ENCODE results near the gene TMEM138. TPM values are rescaled to one million over a fixed set of nuclear protein-coding genes. Genes with fewer than 3 reads are reported as not detected.

TMEM138 gene
- total and polyA plus RNA-seq, 12 donors: 14.4 to 35.3 (median 17.8) TPM

- intact Hi-C loops (cut with DNase I): no loop called here
- no peak for ATAC-seq
- H3K36me3 ChIP-seq: peaks cover 0 to 67% (median 7%) of the 10 kb centered on the region in 9 donors
- H3K9me3 ChIP-seq: no peaks in the 10 kb centered on the region
- H3K27me3 ChIP-seq: no peaks in the 10 kb centered on the region
- no peak overlapping the region for H3K27ac ChIP-seq
- TF ChIP-seq CTCF (IDR thresholded peaks at IDR 0.05): no peak
- DNase-seq: no peak
- H3K4me1 ChIP-seq: peaks cover 0 to 18% (median 0%) of the 10 kb centered on the region in 9 donors
- no peak overlapping the region for H3K4me3 ChIP-seq
- 85 to 88% methylated on average over 2 of the region's 2 CpGs for WGBS, 2 donors
Measured at GRCh38 chr11:61354208-61354607, 8.0 kb upstream of the TMEM138 start.

GRCh38 chr11:61356706-61357105 lies 5.5 kb upstream of the TMEM138 start:
- ATAC-seq: no peak
- intact Hi-C loops (cut with DNase I): no loop called here
- Histone ChIP-seq H3K27me3 (no peaks in the 10 kb centered on the region), H3K27ac (no peak overlapping the region), H3K4me1 (peaks cover 0 to 39% (median 20%) of the 10 kb centered on the region in 9 donors), H3K36me3 (peaks cover 0 to 43% (median 7%) of the 10 kb centered on the region in 9 donors), H3K9me3 (no peaks in the 10 kb centered on the region), H3K4me3 (no peak overlapping the region)
- TF ChIP-seq CTCF (IDR thresholded peaks at IDR 0.05): no peak
- no peak for DNase-seq
- WGBS, 2 donors: 95 to 98% methylated on average over 4 of the region's 4 CpGs

- H3K9me3 ChIP-seq: no peaks in the 10 kb centered on the region
- no peak for TF ChIP-seq CTCF (IDR thresholded peaks at IDR 0.05)
- DNase-seq (no peak), ATAC-seq (no peak)
- H3K27me3 ChIP-seq: no peaks in the 10 kb centered on the region
- H3K4me1 ChIP-seq: peaks cover 0 to 39% (median 20%) of the 10 kb centered on the region in 9 donors
- peaks cover 0 to 37% (median 7%) of the 10 kb centered on the region in 9 donors for H3K36me3 ChIP-seq
- H3K27ac ChIP-seq: peak overlapping the region in 2 of 10 donors; percentile 3 to 67
- WGBS, 2 donors: 93% methylated on average over 9 of the region's 9 CpGs
- no peak overlapping the region for H3K4me3 ChIP-seq
- intact Hi-C loops (cut with DNase I): no loop called here
Measured at GRCh38 chr11:61357233-61357893, 4.8 kb upstream of the TMEM138 start.

- no peak for TF ChIP-seq CTCF (IDR thresholded peaks at IDR 0.05)
- 94 to 96% methylated on average over 6 of the region's 6 CpGs for WGBS, 2 donors
- no peaks in the 10 kb centered on the region for H3K27me3 ChIP-seq
- no peak for DNase-seq
- H3K36me3 ChIP-seq: peaks cover 0 to 32% (median 7%) of the 10 kb centered on the region in 9 donors
- intact Hi-C loops (cut with DNase I): no loop called here
- peaks cover under 1 to 42% (median 24%) of the 10 kb centered on the region in 9 donors for H3K4me1 ChIP-seq
- ATAC-seq: no peak
- H3K9me3 ChIP-seq: no peaks in the 10 kb centered on the region
- H3K4me3 ChIP-seq: no peak overlapping the region
- peak overlapping the region in 1 of 10 donors; percentile 67 for H3K27ac ChIP-seq
Measured at GRCh38 chr11:61357894-61358239, 4.3 kb upstream of the TMEM138 start.

Data from heart right ventricle (tissue), 16 donors.